IPS-NIHi7 (cell line): ENCODE results near the gene TYK2.
"Not testable (repeated sequence)": the region's sequence is repeated elsewhere in the genome, so short reads cannot be mapped to it uniquely, and the experiment has no call there.

Experiments
- DNase-seq: peaks from one replicate; pipeline ENCODE4 v3.0.0; 2012; ENCODE audit warnings: mixed read lengths; ENCODE audit errors: extremely low spot score

TYK2 gene

GRCh38 chr19:10408511-10409283, 28.3 kb upstream of the TYK2 start:
- DNase-seq: no peak

GRCh38 chr19:10407096-10407495, 26.7 kb upstream of the TYK2 start:
- no peak for DNase-seq

- no peak for DNase-seq
Observed at GRCh38 chr19:10406191-10406590, 25.8 kb upstream of the TYK2 start.

DNA sequence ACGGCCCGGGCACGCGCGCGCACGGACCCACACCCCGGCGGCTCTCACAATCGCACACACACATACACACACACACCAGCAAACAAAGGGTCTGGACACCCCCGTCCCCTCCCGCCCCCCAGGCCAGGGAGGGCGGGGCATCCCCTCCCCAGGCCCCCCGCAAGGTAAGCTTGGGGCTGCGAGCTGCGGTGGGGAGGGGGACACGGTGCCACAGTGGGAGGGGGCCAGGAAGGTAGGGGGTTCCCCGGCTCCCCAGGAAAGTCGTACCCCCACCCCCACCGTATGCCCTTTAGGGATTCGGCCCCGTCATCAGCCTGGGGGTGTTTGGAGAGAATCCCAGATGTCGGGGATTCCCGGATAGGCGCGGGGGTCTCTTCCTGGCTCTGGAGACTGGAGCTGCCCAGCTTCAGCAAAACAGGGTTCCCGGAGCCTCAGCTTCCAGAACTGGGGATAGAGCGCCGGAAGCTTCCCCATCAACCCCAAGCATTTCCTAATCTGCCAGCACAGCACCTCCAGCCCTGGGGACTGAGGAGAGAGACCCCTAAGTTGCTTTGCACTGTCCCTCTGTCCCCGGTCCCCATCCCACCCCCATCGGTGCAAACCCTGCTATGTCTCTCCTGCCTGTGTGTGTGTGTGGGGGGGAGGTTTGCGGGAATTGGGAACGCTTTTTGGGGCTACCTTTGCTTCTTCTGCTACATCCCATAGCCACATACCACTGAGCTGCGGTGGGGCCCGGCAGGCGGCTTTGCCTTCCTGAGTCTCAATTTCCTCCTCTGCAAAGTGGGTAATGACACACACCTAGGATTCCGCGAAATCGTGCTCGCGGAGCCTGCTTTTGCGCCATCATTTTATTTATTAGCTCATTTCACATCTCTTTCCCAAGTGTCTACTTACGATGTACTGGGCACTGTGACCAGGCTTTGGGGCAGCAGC, 24.8 kb upstream of the TYK2 start:
- no peak for DNase-seq

- DNase-seq: peak; percentile 98
Observed at GRCh38 chr19:10403137-10404021, 23.0 kb upstream of the TYK2 start, which contains the start of gene CDC37. Gene CDC37 (minus strand): TSS chr19:10403542. CDS start chr19:10403479, 63 bp downstream.

GRCh38 chr19:10402441-10403038, 22.2 kb upstream of the TYK2 start:
- no peak for DNase-seq

DNA sequence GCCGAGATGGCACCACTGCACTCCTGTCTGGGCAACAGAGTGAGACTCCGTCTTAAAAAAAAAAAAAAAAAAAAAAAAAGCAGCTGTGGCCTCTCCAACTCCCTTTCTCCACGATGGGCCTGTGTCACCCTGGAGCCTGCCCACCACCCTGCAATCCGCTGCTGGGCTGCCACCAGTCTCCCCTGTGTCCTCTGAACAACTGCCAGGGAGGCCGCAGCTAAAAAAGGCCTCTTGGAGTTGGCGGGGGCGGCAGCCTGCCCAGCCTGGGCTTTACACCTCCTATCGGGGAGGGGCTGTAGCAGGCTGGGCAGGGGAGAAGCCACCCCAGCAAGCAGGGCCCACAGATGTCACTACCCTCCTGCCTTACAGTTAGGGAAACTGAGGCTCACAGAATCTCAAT, 19.5 kb upstream of the TYK2 start:
- no peak for DNase-seq

- DNase-seq: not testable (repeated sequence)
Observed at GRCh38 chr19:10399340-10399739, 19.0 kb upstream of the TYK2 start.

DNA sequence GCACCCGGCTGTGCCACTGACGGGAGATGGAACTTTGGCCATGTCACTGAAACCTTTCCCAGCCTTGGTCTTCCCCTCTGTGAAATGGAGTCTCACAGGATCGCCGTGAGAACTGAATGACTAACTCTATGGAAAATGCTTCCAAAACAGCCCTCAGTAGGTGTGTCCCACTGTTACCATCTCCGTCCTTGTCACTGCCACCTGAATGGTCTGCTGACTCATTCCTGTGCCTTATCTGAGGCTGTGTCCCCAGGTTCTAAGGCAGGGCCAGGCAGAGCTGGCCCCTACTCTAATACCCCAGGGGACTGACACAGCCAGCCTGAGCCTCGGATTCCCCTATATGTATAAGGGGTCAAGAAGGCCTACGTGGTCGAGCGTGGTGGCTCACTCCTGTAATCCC, 18.4 kb upstream of the TYK2 start:
- no peak for DNase-seq

GRCh38 chr19:10395917-10396316, 15.5 kb upstream of the TYK2 start:
- DNase-seq: no peak

- no peak for DNase-seq
Observed at GRCh38 chr19:10395436-10395835, 15.1 kb upstream of the TYK2 start.

DNA sequence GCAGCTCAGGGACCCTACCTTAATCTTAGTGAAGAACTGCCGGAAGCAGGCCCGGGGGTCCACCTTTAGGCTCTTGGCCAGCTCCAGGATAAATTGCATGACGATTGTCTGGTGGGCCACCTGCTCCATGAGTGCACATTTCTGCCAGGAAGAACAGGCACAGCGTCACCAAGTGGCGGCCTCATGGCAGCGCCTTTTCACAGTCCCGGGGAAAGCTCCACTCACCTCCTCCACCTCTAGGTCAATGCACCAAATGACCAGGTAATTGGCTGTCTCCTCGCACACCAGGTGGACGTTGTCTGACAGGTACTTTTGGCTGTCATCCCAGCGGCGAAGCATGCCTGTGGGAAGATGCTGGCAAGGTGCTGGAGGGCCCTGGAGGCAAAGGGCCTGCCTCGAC, 14.6 kb upstream of the TYK2 start:
- no peak for DNase-seq

GRCh38 chr19:10393137-10393536, 12.8 kb upstream of the TYK2 start:
- no peak for DNase-seq

GRCh38 chr19:10392120-10392519, 11.7 kb upstream of the TYK2 start:
- DNase-seq: no peak

GRCh38 chr19:10390652-10391286, 10.4 kb upstream of the TYK2 start:
- DNase-seq: peak; percentile 84

DNA sequence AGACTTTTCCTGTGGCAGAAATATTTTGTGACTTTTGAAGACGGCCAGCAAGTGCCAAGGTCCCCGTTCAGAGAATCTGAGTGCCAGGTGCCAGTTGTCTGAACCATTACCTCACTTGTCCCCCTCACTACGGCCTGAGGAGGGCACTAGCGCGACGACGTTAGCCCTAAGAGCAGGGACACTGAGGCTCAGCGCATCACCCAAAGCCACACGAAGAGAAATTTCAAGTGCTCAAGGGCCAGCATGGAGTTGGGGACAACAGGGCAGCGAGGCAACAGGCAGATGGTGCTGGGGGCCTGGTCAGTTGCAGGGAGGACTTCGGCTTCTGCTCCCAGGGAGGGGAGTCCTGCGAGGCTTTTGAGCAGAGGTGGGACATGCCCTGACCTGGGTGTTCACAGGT, 9.5 kb upstream of the TYK2 start:
- peak; percentile 46 for DNase-seq

- DNase-seq: peak; percentile 71
Observed at GRCh38 chr19:10388957-10389356, 8.6 kb upstream of the TYK2 start.

DNA sequence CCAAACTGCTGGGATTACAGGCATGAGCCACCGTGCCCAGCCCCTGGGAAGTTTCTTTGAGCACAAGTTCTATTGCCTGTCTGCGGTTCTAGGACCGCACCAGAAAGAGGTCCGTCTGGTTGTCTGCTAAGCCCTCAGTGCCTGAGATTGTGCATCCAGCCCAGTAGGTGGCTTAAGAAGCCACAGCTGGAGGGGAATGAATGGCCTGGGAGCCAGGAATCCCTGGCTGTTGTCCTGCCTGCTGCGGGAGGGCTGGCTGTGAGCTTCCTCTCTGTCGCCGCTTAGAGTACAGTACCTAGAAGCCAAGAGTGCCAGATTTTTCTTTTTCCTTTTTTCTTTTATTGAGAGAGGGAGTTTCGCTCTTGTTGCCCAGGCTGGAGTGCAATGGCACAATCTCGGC, 4.2 kb upstream of the TYK2 start:
- DNase-seq: no peak

- DNase-seq: not testable (repeated sequence)
Observed at GRCh38 chr19:10383223-10383499, 2.8 kb upstream of the TYK2 start.

GRCh38 chr19:10379880-10380312, 476 bp downstream of the TYK2 start:
- no peak for DNase-seq

- no peak for DNase-seq
Observed at GRCh38 chr19:10378124-10378523, 2.2 kb downstream of the TYK2 start.
